HG03280 (cell line): ENCODE results near the gene PRKRIP1.
A peak's percentile ranks its signal among the peaks of the same experiment; 100 is the strongest.
"Not testable (repeated sequence)": the region's sequence is repeated elsewhere in the genome, so short reads cannot be mapped to it uniquely, and the experiment has no call there.

Experiments used
- ATAC-seq: cut with Tn5 transposase; IDR thresholded peaks from one replicate; pipeline ENCODE4 v1.9.1; 2021; ENCODE audit warnings: mild to moderate bottlenecking, moderate library complexity; ENCODE audit not compliant: unreplicated experiment

PRKRIP1 gene, protein sequence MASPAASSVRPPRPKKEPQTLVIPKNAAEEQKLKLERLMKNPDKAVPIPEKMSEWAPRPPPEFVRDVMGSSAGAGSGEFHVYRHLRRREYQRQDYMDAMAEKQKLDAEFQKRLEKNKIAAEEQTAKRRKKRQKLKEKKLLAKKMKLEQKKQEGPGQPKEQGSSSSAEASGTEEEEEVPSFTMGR

DNA sequence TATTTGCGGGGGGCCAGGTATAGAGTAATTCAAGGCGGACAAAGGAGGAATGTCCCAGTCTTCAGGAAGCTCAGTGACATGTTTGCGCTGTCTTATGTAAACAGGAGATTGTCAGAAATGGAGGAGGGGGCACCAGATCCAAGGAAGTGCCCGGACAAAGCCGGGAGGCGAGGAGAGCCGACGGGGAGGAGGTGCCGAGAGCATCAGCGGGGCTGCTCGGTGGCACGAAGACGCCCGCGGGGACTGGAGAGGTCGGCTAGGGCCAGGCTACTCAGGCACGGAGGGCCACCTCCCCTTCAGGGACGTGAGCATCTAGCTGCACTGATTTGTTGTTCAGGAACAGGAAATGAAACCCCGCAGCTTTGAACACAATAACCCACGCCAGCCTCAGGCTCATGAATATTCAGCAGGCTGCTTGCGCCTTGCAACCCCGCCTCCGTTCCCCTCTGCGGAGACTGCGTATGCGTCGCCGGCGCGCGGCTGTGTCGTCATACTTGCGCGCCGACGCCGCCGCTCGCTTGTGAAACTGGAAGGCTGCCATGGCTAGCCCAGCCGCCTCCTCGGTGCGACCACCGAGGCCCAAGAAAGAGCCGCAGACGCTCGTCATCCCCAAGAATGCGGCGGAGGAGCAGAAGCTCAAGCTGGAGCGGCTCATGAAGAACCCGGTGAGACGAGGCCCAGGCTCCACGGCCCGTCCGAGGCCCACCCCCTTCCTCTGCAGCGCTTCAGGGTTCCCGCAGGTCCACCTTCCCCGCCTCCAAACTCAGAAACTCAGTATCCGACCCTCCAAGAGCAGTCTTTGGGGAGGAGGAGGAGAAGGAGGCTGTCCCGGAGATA lies at the start of gene PRKRIP1:
Gene PRKRIP1 (plus strand): TSS at position 491 of the 837 bp plus-strand sequence. CDS start 49 bp downstream, at position 540.
- ATAC-seq: peak; percentile 98

DNA sequence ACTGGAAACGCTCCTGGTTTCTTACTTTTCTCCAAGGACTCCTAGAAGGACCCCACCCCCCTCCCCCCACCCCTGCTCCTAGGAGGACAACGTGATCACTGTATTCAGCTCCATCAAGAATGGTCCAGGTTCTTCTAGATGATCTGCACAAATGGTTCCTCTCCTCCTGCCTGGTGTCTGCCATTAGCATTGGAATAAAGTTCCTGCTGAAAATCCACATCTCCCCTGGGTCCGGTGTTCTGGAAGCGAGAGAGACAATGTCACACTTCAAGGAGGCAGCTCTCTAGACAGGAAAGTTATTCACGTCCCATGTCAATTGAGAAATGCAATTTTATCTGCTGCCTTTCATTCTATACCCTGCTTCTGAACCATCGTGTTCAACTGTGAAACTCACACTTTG lies 49.2 kb upstream of the PRKRIP1 start:
- not testable (repeated sequence) for ATAC-seq

DNA sequence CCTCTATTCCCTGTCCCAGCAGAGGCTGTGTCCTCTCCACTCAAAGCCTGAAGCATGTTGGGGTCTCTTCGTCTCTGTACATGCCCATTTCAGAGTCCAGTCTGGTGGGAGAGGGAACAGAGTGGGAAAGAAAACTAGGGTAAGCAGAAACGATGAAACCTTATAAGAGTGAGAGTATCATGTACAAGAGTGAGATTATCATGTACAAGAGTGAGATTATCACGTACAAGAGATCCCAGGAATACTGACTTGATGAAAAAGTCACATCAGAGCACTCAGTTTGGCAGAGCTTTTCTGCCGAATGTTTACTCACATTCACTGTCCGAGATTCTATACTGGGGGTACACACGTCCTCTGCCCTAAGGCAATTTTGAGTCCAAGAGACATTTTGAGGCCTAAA lies 39.8 kb upstream of the PRKRIP1 start, which contains the start of gene SPDYE6:
Gene SPDYE6 (minus strand): TSS at position 101 of the 400 bp plus-strand sequence. CDS start 421 bp downstream, outside the sequence.
- ATAC-seq: not testable (repeated sequence)

DNA sequence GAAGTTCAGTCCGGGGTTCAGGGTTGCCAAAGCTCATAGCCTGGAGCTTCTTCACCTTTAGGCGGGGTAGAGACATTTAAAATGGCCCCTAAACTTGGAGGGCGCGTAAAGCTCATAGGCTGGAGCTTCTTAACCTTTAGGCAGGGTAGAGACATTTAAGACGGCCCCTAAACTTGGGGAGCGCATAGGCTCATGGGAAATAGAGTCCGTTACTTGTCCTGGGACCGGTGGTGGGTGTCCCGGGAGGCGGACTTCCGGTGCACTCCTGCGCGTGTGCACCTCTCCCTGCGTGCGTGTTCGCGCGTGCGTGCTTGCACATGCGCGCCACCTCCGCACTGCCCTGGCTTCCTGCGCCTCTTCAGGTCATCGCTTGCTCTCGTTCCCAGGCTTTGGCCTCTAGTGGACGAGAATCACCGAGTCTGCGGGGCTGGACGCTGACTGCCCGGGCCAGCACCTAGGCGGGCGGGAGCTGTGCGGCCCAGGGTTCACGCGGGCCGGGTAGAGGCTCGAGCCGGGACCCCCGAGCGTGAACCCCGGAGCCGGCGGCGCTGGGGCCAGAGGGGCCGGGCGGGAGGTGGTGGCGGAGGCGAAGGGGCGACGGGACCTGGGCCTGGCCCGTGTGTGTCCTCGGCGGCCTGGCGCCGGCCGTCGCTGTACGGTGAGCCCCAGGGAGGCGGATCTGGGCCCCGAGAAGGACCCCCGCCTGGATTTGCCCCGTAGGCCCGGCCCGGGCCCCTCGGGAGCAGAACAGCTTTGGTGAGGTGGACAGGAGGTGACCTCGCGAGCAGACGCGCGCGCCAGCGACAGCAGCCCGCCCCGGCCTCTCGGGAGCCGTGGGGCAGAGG lies 32.4 kb upstream of the PRKRIP1 start:
- ATAC-seq: peak; percentile 98

DNA sequence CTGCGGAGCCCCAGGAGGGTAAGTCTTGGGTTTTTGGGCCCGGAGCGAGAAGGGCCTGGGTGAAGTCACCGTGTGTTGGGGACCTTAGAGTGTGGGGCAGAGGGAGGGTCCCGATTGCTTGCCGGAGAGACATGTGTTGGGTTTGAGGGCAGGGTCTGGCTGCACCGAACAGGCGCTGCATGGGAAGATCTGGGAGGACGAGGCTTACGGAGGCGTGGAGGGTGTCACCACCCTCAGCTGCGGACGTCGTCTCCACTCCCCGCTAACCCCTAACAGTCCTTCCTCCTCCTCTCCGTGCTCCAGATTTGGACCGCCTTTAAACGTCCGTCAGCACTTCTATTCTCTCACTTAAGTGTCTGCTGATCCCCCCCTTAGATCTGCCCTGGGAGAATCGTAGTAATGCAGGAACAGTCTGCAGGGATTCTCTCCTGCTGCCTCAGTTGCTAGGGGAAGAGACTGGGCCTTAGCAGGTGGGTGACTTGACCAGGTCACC lies 31.7 kb upstream of the PRKRIP1 start:
- not testable (repeated sequence) for ATAC-seq

DNA sequence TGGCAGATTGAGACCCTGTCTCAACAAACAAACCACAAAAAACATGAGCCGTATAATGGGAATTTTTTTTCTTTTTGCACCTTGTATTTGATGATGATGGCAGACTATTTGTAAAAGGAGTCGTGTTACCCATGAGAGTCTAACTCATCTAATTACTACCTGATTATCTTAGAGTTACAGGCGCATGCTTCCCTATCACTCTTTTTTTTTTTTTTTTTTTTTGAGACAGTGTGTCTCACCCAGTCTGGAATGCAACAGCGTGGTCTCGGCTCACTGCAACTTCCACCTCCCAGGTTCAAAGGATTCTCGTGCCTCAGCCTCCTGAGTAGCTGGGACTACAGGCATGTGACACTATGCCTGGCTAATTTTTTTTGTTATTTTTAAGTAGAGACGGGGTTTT lies 30.8 kb upstream of the PRKRIP1 start:
- ATAC-seq: not testable (repeated sequence)

DNA sequence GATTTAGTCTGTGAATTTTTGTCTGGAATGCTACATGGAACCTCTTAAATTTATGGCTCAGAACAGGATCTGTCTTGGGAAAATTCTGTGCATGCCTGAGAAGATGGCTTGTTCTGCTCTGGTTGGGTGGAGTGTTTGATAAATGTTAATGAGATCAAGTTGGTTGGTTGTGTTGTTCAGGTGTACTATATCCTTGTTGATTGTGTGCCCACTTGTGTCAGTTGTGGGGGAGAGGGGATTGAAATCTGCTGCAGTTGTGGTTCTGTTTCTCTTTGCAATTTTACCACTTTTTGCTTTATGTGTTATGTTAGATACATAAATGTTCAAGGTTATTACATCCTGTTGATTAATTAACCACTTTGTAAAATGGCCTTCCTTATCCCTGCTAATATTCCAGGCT lies 26.1 kb upstream of the PRKRIP1 start:
- not testable (repeated sequence) for ATAC-seq

DNA sequence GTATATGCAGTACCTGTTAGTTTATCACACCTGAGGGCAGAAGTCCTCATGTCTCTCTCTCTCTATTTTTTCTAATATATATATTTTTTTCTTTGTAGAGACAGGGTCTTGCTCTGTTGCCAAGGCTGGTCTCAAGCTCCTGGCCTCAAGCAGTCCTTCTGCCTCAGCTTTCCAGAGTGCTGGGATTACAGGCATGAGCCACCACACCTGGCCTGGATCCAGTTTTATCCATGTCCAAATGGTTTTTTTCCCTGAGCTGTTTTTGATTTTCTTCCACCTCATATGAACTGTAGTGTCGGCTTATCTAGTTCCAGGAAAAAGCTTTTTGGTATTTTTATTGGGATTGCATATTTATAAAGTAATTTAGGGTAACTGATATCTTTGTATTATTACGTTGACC lies 23.4 kb upstream of the PRKRIP1 start:
- not testable (repeated sequence) for ATAC-seq

DNA sequence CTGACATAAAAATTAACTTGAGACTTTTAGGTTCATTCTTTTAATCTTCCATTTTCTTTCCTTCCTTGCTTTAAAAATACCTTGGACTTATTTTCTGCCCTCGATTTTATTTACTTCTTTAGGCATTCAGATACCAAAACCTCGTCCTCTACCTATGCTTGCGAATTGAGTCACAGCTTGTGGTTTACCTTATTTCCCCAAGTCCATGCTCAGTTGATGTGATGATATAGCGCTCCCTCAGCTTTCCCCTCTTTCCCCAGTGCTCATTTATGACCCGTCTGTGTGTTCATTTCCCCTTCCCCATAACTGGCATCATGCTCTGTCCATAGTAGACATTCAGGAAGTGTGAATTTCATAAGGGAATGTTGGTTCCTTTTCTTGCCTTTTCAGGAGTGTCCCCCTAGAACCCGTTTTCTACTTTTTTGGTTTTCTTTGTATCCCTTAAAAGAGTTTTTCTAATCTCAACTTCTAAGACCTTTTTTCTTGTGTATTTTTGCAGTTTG lies 19.1 kb upstream of the PRKRIP1 start:
- no peak for ATAC-seq

DNA sequence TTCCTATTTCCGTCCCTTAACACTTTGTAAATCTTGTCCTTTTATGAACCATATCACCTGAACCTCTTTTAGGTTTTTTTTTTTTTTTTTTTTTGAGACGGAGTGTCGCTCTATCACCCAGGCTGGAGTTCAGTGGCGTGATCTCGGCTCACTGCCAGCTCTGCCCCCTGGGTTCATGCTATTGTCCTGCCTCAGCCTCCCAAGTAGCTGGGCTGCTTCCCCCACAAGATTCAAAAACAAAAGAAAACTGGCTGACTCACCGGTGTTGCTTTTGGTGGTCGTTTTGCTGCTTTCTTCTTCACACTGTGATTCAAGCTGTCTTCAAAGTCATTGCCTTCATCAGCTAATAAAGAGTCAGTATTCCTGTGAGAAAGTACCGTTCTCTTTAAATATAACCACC lies 15.3 kb upstream of the PRKRIP1 start:
- ATAC-seq: not testable (repeated sequence)

DNA sequence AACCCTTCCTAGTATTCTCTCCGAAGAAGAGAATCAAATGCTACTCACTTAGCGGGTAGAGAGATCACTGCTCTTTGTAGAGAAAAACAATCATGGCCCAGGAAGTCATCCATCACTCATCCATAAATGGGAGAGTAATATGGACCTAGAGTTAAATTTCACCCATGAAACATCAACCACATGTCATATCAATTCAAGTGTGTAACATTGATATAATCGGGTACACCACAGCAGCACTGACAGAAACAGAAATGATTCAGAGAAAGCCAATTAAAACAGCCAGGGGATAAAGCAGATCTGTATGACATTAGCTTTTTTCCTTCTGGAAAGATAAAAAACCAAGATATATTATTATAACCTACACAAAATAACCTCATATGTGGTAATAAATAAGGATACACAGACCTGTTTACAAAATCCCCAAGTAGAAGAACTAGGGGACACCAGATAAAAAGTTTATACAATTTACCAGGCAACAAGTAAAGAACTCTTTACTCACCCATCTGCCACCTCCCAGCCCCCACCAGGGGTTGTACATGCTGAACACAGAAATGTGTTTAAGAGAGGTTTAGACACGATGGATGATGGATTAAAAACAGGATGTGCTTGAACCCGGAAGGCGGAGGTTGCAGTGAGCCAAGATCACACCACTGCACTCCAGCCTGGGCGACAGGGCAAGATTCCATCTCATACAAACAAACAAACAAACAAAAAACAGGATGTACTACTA lies 14.3 kb upstream of the PRKRIP1 start:
- not testable (repeated sequence) for ATAC-seq

DNA sequence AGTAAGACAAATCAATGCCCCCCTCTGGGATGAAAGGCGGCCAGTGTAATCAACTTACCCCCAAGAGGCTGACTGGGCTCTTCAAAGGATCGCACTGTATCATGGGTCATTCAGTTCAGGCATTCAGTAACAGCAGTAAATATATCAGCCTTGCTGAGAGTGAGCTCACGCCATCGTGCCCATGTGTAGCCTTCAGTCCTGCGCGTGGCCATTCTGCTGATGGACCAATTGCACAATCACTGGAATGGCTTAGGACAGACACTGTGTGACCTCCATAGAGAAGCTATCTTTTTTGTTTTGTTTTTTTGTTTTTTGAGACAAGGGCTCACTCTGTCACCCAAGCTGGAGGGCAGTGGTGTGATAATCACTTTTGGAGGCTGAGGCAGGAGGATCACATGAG lies 9.1 kb upstream of the PRKRIP1 start:
- ATAC-seq: no peak

DNA sequence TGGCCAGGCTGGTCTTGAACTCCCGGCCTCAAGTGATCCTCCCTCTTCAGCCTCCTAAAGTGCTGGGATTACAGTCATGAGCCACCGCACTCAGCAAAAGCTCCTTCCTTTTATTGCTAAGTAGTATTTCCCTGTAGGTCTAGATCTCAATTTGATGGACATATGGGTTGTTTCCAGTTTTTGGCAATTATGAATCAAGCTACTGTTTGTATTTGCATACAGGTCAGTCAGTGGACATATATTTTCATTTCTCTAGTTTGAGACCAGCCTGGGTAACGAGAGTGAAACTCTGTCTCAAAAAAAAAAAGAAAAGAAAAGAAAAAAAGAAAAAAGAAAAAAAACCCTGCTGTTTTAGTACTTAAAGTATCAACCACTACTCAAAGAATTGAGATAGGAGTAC lies 6.4 kb upstream of the PRKRIP1 start:
- no peak for ATAC-seq

DNA sequence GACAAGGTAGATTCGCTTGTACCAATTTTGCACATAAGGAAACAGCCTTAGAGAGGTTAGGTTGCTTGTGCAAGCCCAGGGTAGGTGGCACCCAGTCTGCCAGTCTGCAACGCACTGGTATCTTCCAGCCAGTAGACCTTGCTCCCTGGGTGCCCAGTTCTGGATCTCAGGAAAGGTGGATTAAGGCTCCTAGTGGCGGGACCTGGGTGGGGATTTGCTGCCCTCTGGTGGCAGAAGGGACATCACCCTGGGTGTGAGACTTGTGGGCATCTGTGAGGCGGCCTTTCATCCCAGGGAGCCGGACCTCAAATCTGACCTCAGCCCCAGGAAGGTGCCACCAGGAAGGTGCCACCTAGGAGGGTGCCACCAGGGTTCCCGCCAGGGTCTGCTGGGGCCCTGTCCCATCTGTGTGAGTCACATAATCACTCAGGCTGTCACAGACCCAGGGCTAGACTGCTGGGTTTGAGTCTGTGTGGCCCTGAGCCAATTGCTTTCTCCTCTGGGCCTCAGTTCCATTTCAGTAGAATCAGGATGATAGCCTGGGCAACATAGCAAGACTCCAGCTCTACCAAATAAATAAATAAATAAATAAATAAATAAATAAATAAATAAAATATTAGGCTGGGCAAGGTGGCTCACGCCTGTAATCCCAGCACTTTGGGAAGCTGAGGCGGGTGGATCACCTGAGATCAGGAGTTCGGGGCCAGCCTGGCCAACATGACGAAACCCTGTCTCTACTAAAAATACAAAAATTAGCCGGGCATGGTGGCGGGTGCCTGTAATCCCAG lies 5.3 kb upstream of the PRKRIP1 start:
- ATAC-seq: no peak

DNA sequence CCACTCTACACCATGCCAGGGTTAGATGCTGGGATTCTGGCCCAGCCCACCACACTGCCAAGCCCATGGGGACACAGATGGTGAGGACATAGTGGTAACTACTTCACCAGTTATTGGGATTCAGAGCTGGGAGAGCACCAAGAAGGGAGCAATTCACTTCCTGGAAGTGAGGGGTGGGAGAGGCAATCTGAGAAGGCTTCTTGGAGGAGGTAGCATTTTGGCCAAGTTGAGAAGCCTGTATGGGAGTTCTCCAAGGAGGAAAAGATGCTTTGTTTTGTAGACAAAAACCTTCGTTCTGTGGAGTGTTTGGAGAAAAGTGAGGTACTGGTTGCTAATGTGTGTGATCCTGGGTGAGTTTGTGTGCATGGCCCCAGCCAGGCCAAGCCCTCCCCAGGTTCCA lies 3.8 kb upstream of the PRKRIP1 start:
- no peak for ATAC-seq

DNA sequence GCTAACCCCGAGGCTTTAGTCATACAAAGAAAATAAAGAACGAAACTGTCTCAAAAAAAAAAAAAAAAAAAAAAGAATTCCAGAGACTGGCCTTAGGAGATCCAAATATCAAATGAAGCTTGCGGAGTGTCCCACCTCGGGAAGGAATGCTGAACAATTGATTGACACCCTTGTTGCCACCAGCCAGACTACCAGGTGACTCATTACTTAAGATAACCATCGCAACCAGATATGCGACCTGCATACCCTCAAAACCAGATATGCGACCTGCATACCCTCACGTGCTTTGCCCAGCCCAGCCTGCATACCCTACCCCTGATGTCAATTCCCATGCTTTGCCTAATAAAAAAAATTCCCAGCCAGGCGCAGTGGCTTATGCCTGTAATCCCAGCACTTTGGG lies 2.7 kb upstream of the PRKRIP1 start:
- no peak for ATAC-seq

DNA sequence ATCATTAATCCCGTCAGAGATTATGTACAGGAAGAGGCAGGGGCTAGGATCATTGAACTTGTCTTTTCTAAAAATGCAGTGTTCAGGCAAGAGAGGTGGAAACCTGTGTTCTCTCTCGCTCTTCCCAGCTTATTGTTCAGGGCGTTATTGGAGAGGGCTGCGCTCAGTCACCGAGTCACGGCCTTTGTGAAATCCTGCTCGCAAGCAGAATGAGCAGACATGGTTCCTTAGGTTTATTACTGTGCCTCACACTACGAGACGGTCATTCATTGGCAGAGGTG lies 631 bp upstream of the PRKRIP1 start:
- no peak for ATAC-seq

DNA sequence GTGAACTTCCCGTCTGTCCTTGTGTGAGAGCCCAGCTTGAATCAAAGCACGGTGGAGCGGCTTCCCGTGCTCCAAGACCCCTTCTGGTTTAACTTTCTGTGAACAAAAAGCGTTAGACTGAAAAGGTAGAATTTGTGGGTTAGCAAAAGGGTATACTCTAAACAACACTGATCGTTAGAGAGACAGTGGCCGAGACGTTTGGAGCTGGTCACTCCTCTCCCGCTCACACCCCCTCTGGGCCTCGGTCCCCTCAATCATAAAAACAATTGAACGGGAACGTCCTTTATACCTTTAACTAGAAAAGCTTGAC lies 502 bp downstream of the PRKRIP1 start:
- no peak for ATAC-seq

DNA sequence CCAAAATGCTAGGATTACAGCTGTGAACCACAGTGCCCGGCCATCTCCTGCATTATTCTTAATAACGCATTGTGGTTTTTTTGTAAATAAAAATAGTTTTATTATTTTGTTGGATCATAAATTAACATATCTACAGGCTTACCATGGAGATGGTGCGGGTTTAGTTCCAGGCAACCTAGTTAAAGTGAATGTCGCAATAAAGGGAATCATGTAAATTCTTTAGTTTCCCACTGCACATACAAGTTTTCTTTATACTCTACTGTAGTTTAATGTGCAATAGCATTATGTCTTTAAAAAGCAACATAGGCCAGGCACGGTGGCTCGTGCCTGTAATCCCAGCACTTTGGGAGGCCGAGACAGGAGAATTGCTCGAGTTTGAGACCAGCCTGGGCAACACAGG lies 2.4 kb downstream of the PRKRIP1 start:
- ATAC-seq: no peak

DNA sequence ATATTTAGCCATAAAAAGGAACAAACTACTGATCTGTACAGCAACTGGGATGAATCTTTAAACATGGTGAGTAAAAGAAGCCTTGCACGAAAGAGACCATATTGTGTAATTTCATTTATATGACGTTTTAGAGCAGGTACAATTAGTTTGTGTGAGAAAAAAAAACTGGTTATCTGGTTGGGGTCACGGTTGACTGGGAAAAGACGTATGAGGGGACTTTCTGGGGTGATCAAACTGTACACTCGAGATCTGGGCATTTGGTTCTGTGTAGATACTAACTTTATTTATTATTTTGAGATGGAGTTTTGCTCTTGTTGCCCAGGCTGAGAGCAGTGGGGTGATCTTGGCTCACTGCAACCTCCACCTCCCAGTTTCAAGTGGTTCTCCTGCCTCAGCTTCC lies 4.2 kb downstream of the PRKRIP1 start:
- no peak for ATAC-seq
